SK-N-SH (cell line): ENCODE results near the gene ARIH2. TPM values are rescaled to one million over a fixed set of nuclear protein-coding genes. Genes with fewer than 3 reads are reported as not detected.

Source experiments
- CTCF ChIA-PET: fragments of 300-600, 350-600 bp; formaldehyde crosslinking; extraction: SDS; loops from one replicate; lab custom pipeline; 2021; lab: Yijun Ruan, JAX
- POLR2A ChIA-PET: fragments of 350-600 bp; sonication (Branson Sonifier 250); formaldehyde crosslinking; extraction: SDS; loops from one replicate; lab custom pipeline; 2020; ENCODE audit warnings: antibody characterized with exemption, inconsistent platforms; lab: Yijun Ruan, JAX
- DNase-seq: peaks from one replicate; pipeline ENCODE4 v3.0.0; 2012
- H2AFZ ChIP-seq: fragments of 200-600 bp; sonication (generic); 2 replicates; pipeline ENCODE4 v1.8.1; 2016; ENCODE audit warnings: antibody characterized with exemption, mild to moderate bottlenecking, low read depth
- H3F3A ChIP-seq: fragments of 200-600 bp; sonication (generic); replicated peaks from 2 replicates; pipeline ENCODE3; 2016; ENCODE audit warnings: antibody characterized with exemption, mild to moderate bottlenecking; ENCODE audit not compliant: insufficient read depth
- H3K27ac ChIP-seq, 2 experiments: fragments of 200-500 bp in 1 of 2; fragments of 200-600 bp in 1 of 2; sonication (Bioruptor generic) in 1 of 2; sonication (generic), shearing (Covaris generic) in 1 of 2; 2 replicates each; pipeline versions ENCODE4 v1.5.1 to v1.6.1; 2014 to 2016; ENCODE audit warnings: low read depth in 2 of 2, inconsistent platforms in 1 of 2, low read length in 1 of 2, mild to moderate bottlenecking in 1 of 2, mixed read lengths in 1 of 2
- H3K27me3 ChIP-seq: fragments of 200-600 bp; sonication (generic), shearing (Covaris generic); 2 replicates; pipeline ENCODE4 v1.6.1; 2016; ENCODE audit warnings: mixed run types; ENCODE audit not compliant: insufficient read depth
- H3K36me3 ChIP-seq, 2 experiments: fragments of 200-500 bp in 1 of 2; fragments of 200-600 bp in 1 of 2; sonication (Bioruptor generic) in 1 of 2; sonication (generic) in 1 of 2; replicated peaks in 1 of 2; 2 replicates each; pipeline versions ENCODE3 to v1.5.1; 2014 to 2016; ENCODE audit warnings: low read length in 1 of 2, mild to moderate bottlenecking in 1 of 2; ENCODE audit not compliant: insufficient read depth in 2 of 2, control insufficient read depth in 1 of 2
- H3K4me1 ChIP-seq, 2 experiments: fragments of 200-500 bp in 1 of 2; fragments of 200-600 bp in 1 of 2; sonication (Bioruptor generic) in 1 of 2; sonication (generic), shearing (Covaris generic) in 1 of 2; 2 replicates each; pipeline versions ENCODE4 v1.5.1 to v1.6.1; 2014 to 2016; ENCODE audit warnings: low read depth in 1 of 2, low read length in 1 of 2, mixed run types in 1 of 2; ENCODE audit not compliant: insufficient read depth in 2 of 2, control insufficient read depth in 1 of 2
- H3K4me2 ChIP-seq: fragments of 200-600 bp; sonication (generic), shearing (Covaris generic); 2 replicates; pipeline ENCODE4 v1.6.1; 2017; ENCODE audit warnings: mixed run types
- H3K4me3 ChIP-seq, 2 experiments: fragments of 200-500 bp in 1 of 2; fragments of 200-600 bp in 1 of 2; sonication (Bioruptor generic) in 1 of 2; sonication (generic), shearing (Covaris generic) in 1 of 2; 2 replicates each; pipeline versions ENCODE4 v1.5.1 to v1.8.1; 2014 to 2016; ENCODE audit warnings: low read depth in 2 of 2, inconsistent platforms in 1 of 2, low read length in 1 of 2, mild to moderate bottlenecking in 1 of 2, mixed read lengths in 1 of 2, moderate library complexity in 1 of 2
- H3K79me2 ChIP-seq: fragments of 200-600 bp; sonication (generic); 2 replicates; pipeline ENCODE4 v1.8.1; 2017; ENCODE audit warnings: mild to moderate bottlenecking; ENCODE audit not compliant: insufficient read depth
- H3K9ac ChIP-seq: fragments of 200-600 bp; sonication (generic); 2 replicates; pipeline ENCODE4 v1.6.1; 2017; ENCODE audit warnings: mixed run types
- H3K9me2 ChIP-seq: fragments of 200-600 bp; sonication (generic); 2 replicates; pipeline ENCODE4 v1.6.1; 2017; ENCODE audit warnings: mixed run types
- H3K9me3 ChIP-seq: fragments of 200-600 bp; sonication (generic); 2 replicates; pipeline ENCODE4 v1.6.1; 2017; ENCODE audit warnings: mixed run types, mild to moderate bottlenecking, moderate library complexity
- H4K20me1 ChIP-seq: fragments of 200-600 bp; sonication (generic); 2 replicates; pipeline ENCODE4 v1.6.1; 2017; ENCODE audit warnings: mild to moderate bottlenecking, mixed run types; ENCODE audit not compliant: insufficient read depth
- CTCF ChIP-seq: fragments of 200-600 bp; sonication (generic); IDR thresholded peaks from 2 replicates; pipeline ENCODE4 v1.6.1; 2017; ENCODE audit warnings: antibody characterized with exemption, mild to moderate bottlenecking, moderate library complexity
- FOXJ3 ChIP-seq: sonication (generic); formaldehyde crosslinking; IDR thresholded peaks from 2 replicates; pipeline ENCODE4 v1.5.1; 2020; ENCODE audit warnings: mild to moderate bottlenecking, missing genetic modification reagents
- GATA2 ChIP-seq: sonication (generic); formaldehyde crosslinking; IDR thresholded peaks from 2 replicates; pipeline ENCODE4 v1.5.0; 2020; ENCODE audit warnings: mild to moderate bottlenecking, missing genetic modification reagents
- IRF3 ChIP-seq: fragments of 150-350 bp; IDR thresholded peaks from 2 replicates; pipeline ENCODE4 v1.6.1; 2016; ENCODE audit warnings: mild to moderate bottlenecking, low read depth, low read length
- MAX ChIP-seq: IDR thresholded peaks from 2 replicates; pipeline ENCODE4 v1.4.0; 2012; ENCODE audit warnings: low read depth
- MEF2A ChIP-seq: IDR thresholded peaks from 2 replicates; pipeline ENCODE4 v1.4.0; 2012; ENCODE audit warnings: low read depth, borderline replicate concordance
- NFIC ChIP-seq: IDR thresholded peaks from 2 replicates; pipeline ENCODE4 v1.4.0; 2012; ENCODE audit warnings: borderline replicate concordance
- REST ChIP-seq: IDR thresholded peaks from 2 replicates; pipeline ENCODE4 v1.6.1; 2012; ENCODE audit warnings: mild to moderate bottlenecking, low read depth, low read length, moderate library complexity
- SIN3A ChIP-seq: IDR thresholded peaks from 2 replicates; pipeline ENCODE4 v1.6.1; 2012; ENCODE audit warnings: low read depth, mild to moderate bottlenecking, low read length, moderate library complexity, borderline replicate concordance
- TCF12 ChIP-seq: IDR thresholded peaks from 2 replicates; pipeline ENCODE4 v1.4.0; 2012
- WGBS: methylation state at CpG from one replicate; pipeline ENCODE4 v1.1.6; 2017; ENCODE audit warnings: low lambda C conversion rate; 5-methylcytosine and 5-hydroxymethylcytosine counted together
- polyA plus RNA-seq, 3 experiments: library from polyadenylated mRNA; depleted of rRNA; stranded (reverse); fragments of >200 nt; gene quantifications; 2 replicates each; pipeline ENCODE4 v1.2.3, GENCODE V29; 2012

Gene ARIH2
- polyA plus RNA-seq, 1 of the 3 experiments (the other 2 are of a cell fraction), result 69.7 TPM

- H3K27ac ChIP-seq, result peak overlapping the region in 1 of 2 experiments; percentile 29; a peak in 1 of 4 replicates
- peaks cover 35% of the 10 kb centered on the region for H4K20me1 ChIP-seq
- TF ChIP-seq MAX (no peak), IRF3 (no peak)
- peaks cover 0 to 7% of the 10 kb centered on the region in 2 experiments; a peak in 1 of 4 replicates for H3K4me1 ChIP-seq
- no peak overlapping the region for H3K9ac ChIP-seq
- H3K9me2 ChIP-seq, result no peaks in the 10 kb centered on the region
- peaks cover 0 to 16% of the 10 kb centered on the region in 2 experiments for H3K36me3 ChIP-seq
- H3F3A ChIP-seq, result peaks cover 10% of the 10 kb centered on the region
- no peak for DNase-seq
- ChIA-PET POLR2A (no interaction called here), CTCF (interaction anchor here (1.7 kb wide), 1 partner anchor 10 kb away, joined by 6 read pairs; no protein-coding TSS in a partner anchor)
- no peak overlapping the region for H3K4me2 ChIP-seq
- peaks cover 86% of the 10 kb centered on the region for H3K79me2 ChIP-seq
- 94% methylated on average over 1 of the region's 1 CpG for WGBS
- no peaks in the 10 kb centered on the region for H3K27me3 ChIP-seq
- no peaks in the 10 kb centered on the region for H3K9me3 ChIP-seq
- H2AFZ ChIP-seq, result no peak overlapping the region
- no peak overlapping the region for H3K4me3 ChIP-seq
Observed at GRCh38 chr3:48950051-48950450, 31.4 kb downstream of the ARIH2 start.

- CTCF ChIA-PET, result interaction anchor here (0.6 to 1.7 kb wide), 4 partner anchors 8 to 36 kb away, joined by 3 to 6 read pairs (median 4); no protein-coding TSS in a partner anchor
- Histone ChIP-seq H3K9me2 (no peaks in the 10 kb centered on the region), H3K27ac (no peak overlapping the region), H3K4me3 (no peak overlapping the region), H3K9me3 (no peaks in the 10 kb centered on the region), H3F3A (peaks cover 10% of the 10 kb centered on the region), H3K9ac (no peak overlapping the region), H2AFZ (no peak overlapping the region), H3K36me3 (peaks cover 0 to 17% of the 10 kb centered on the region in 2 experiments), H3K79me2 (peaks cover 85% of the 10 kb centered on the region), H4K20me1 (peaks cover 26% of the 10 kb centered on the region), H3K4me2 (no peak overlapping the region), H3K27me3 (no peaks in the 10 kb centered on the region), H3K4me1 (peaks cover 0 to 7% of the 10 kb centered on the region in 2 experiments; a peak in 1 of 4 replicates)
- WGBS, result 92% methylated on average over 4 of the region's 4 CpGs
- no peak for TF ChIP-seq TCF12
- TF ChIP-seq REST, result no peak
- TF ChIP-seq FOXJ3, result no peak
- TF ChIP-seq MEF2A, result no peak
- TF ChIP-seq NFIC, result no peak
- no peak for TF ChIP-seq CTCF
- no peak for TF ChIP-seq GATA2 (CRISPR knock-in tag)
- no peak for TF ChIP-seq MAX
- TF ChIP-seq SIN3A, result no peak
- POLR2A ChIA-PET, result no interaction called here
- DNase-seq, result no peak
Observed at GRCh38 chr3:48951764-48952163, 33.1 kb downstream of the ARIH2 start.
